DND-41 (cell line): ENCODE measurements around the gene ZBED4.
"Not testable (repeated sequence)": the region's sequence is repeated elsewhere in the genome, so short reads cannot be mapped to it uniquely, and the experiment has no call there.

ENCODE experiments used
- EZH2 ChIP-seq: IDR thresholded peaks from 3 replicates; pipeline ENCODE4 v1.6.1; 2012; ENCODE audit warnings: borderline replicate concordance, low read depth, mild to moderate bottlenecking, moderate library complexity, low read length, inconsistent platforms; ENCODE audit not compliant: severe bottlenecking
- TF ChIP-seq, protein P1 (sequence below): IDR thresholded peaks from 2 replicates; pipeline ENCODE4 v1.5.1; 2012; ENCODE audit warnings: borderline replicate concordance, low read length, moderate library complexity, mild to moderate bottlenecking; ENCODE audit not compliant: poor library complexity, severe bottlenecking; ENCODE audit errors: extremely low read depth

DNA sequence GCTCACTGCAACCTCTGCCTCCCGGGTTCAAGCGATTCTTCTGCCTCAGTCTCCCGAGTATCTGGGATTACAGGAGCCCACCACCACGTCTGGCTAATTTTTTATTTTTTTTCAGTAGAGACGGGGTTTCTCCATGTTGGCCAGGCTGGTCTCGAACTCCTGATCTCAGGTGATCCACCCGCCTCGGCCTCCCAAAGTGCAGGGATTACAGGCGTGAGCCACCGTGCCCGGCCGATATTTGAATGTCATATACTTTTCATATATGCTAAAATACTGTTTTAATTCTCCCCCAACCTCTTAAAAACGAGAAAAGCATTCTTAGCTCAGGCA, 1.1 kb upstream of the ZBED4 start:
- TF ChIP-seq, protein P1, sequence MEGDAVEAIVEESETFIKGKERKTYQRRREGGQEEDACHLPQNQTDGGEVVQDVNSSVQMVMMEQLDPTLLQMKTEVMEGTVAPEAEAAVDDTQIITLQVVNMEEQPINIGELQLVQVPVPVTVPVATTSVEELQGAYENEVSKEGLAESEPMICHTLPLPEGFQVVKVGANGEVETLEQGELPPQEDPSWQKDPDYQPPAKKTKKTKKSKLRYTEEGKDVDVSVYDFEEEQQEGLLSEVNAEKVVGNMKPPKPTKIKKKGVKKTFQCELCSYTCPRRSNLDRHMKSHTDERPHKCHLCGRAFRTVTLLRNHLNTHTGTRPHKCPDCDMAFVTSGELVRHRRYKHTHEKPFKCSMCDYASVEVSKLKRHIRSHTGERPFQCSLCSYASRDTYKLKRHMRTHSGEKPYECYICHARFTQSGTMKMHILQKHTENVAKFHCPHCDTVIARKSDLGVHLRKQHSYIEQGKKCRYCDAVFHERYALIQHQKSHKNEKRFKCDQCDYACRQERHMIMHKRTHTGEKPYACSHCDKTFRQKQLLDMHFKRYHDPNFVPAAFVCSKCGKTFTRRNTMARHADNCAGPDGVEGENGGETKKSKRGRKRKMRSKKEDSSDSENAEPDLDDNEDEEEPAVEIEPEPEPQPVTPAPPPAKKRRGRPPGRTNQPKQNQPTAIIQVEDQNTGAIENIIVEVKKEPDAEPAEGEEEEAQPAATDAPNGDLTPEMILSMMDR: not testable (repeated sequence)
- not testable (repeated sequence) for TF ChIP-seq EZH2
